ENCODE measurements around the gene EOLA2. TPM values are rescaled to one million over a fixed set of nuclear protein-coding genes. Genes with fewer than 3 reads are reported as not detected.
"Not testable (repeated sequence)": the region's sequence is repeated elsewhere in the genome, so short reads cannot be mapped to it uniquely, and the experiment has no call there.

The EOLA2 gene
- total and polyA plus RNA-seq, 3 experiments from 2014 or later: 46.3 to 66.1 (median 64.1) TPM

DNA sequence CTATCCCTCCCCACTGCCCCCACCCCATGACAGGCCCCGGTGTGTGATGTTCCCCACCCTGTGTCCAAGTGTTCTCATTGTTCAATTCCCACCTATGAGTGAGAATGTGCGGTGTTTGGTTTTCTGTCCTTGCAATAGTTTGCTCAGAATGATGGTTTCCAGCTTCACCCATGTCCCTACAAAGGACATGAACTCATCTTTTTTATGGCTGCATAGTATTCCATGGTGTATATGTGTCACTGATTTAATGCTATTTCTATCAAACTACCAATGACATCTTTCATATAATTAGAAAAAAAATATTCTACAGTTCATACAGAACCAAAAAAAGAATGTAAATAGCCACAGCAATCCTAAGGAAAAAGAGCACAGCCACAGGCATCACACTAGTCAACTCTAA, 47.5 kb downstream of the EOLA2 start:
- H3K27ac Mint-ChIP-seq; H3K9me3 ChIP-seq (ENCODE audit: low read length); H3K27me3 Mint-ChIP-seq; H3K36me3 ChIP-seq (ENCODE audit: insufficient read depth, low read length); H3K4me1 ChIP-seq (ENCODE audit: insufficient read depth, low read length); H3K27ac ChIP-seq (ENCODE audit: low read depth, low read length); H3K27me3 ChIP-seq (ENCODE audit: insufficient read depth, low read length, poor library complexity, severe bottlenecking); H3K9me3 Mint-ChIP-seq; H3K36me3 Mint-ChIP-seq; H3K4me1 Mint-ChIP-seq; POLR2A ChIA-PET; H3K4me3 ChIP-seq (ENCODE audit: low read length); H3K4me3 Mint-ChIP-seq; CTCF ChIA-PET; DNase-seq: not testable (repeated sequence)

Other genes with a start within 250 kb of the EOLA2 start
- gene MAGEA11, start 226.4 kb downstream of the EOLA2 start, total RNA-seq: not detected
- not detected for gene MAGEA11, start 226.4 kb downstream of the EOLA2 start, polyA plus RNA-seq
- gene HSFX1, start 164.4 kb downstream of the EOLA2 start, total RNA-seq: under 1 TPM in 1 of 2 experiments, not detected in 1; 0.29 TPM
- gene HSFX1, start 164.4 kb downstream of the EOLA2 start, polyA plus RNA-seq: 0.14 TPM
- not detected for gene MAGEA9, start 156.6 kb downstream of the EOLA2 start, total RNA-seq
- not detected for gene MAGEA9, start 156.6 kb downstream of the EOLA2 start, polyA plus RNA-seq
- not detected for gene MAGEA8, start 57.3 kb downstream of the EOLA2 start, total RNA-seq
- not detected for gene MAGEA8, start 57.3 kb downstream of the EOLA2 start, polyA plus RNA-seq
- gene HSFX4, start 8.9 kb downstream of the EOLA2 start, total RNA-seq: not detected
- not detected for gene HSFX4, start 8.9 kb downstream of the EOLA2 start, polyA plus RNA-seq